Adipocyte (in vitro differentiated cells): Measurements from ENCODE around the gene NR1H2.

Source experiments
- DNase-seq: peaks from one replicate; pipeline ENCODE4 v3.0.0-alpha.2; 2015; ENCODE audit warnings: low read depth
- H3K27me3 ChIP-seq: replicated peaks from 2 replicates; pipeline ENCODE4 v1.7.0; 2013; ENCODE audit warnings: mild to moderate bottlenecking, low read length, moderate library complexity; ENCODE audit not compliant: control insufficient read depth, insufficient read depth
- H3K36me3 ChIP-seq: 2 replicates; pipeline ENCODE4 v1.7.0; 2013; ENCODE audit warnings: low read length, mild to moderate bottlenecking, moderate library complexity; ENCODE audit not compliant: control insufficient read depth, insufficient read depth, severe bottlenecking
- H3K4me1 ChIP-seq: 2 replicates; pipeline ENCODE4 v1.7.0; 2013; ENCODE audit warnings: mild to moderate bottlenecking, low read length, moderate library complexity; ENCODE audit not compliant: control insufficient read depth, insufficient read depth
- H3K4me3 ChIP-seq: 2 replicates; pipeline ENCODE4 v1.7.0; 2013; ENCODE audit warnings: mild to moderate bottlenecking, low read length, moderate library complexity
- H3K9ac ChIP-seq: 2 replicates; pipeline ENCODE4 v1.7.0; 2013; ENCODE audit warnings: mild to moderate bottlenecking, low read length, moderate library complexity
- H3K9me3 ChIP-seq: 2 replicates; pipeline ENCODE4 v1.7.0; 2013; ENCODE audit warnings: mild to moderate bottlenecking, low read length, moderate library complexity; ENCODE audit not compliant: control insufficient read depth

NR1H2 gene

DNA sequence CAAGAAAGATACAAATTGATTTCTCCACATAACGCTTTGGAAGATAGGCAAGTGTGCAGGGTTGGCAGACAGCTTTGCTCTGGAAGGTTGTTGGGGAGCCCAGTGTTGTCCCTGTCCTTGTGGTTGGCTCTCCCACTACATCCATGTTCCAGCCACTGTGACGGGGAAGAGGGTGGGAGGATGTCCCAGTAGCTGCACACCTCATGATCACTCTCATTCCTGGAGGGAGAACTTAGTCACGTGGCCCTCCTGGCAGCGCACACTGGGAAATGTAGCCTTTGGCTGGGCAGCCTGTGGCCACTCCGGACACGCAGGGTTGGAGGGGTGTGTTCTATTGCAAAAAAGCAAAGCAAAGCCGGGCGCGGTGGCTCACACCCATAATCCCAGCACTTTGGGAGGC, 17.8 kb downstream of the NR1H2 start:
- Histone ChIP-seq H3K9ac (no peak overlapping the region), H3K9me3 (no peaks in the 10 kb centered on the region), H3K27me3 (no peaks in the 10 kb centered on the region), H3K4me3 (no peak overlapping the region), H3K36me3 (no peaks in the 10 kb centered on the region), H3K4me1 (no peaks in the 10 kb centered on the region)
- DNase-seq: no peak

DNA sequence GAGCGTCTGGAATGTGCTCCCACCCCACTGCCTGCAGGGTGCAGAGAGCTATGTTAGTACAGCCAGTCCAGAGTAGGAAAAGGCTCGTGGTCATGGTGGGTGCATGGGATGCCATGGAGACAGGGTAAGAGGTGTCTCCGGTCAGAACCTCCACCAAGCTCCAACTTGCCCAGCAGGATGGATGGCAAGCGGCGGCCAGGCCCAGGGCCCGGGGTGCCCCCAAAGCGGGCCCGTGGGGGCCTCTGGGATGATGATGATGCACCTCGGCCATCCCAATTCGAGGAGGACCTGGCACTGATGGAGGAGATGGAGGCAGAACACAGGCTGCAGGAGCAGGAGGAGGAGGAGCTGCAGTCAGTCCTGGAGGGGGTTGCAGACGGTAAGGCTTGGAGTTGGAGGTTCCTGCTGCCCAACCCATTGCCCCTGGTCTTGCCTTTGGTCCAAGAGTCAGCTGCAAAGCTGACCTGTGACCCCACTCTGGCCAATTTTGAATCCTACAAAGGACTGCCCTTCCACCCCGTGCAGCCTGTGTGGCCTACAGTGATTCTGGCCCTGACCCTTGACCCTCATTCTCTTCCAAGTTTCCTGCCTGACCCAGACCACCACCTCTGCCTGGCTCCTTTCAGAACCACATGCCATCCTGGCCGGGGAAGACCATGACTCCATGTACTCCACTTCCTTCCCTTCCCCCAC, 22.6 kb downstream of the NR1H2 start:
- Histone ChIP-seq H3K4me3 (no peak overlapping the region), H3K36me3 (no peaks in the 10 kb centered on the region), H3K9me3 (no peaks in the 10 kb centered on the region), H3K9ac (no peak overlapping the region), H3K27me3 (no peaks in the 10 kb centered on the region), H3K4me1 (no peaks in the 10 kb centered on the region)
- no peak for DNase-seq

DNA sequence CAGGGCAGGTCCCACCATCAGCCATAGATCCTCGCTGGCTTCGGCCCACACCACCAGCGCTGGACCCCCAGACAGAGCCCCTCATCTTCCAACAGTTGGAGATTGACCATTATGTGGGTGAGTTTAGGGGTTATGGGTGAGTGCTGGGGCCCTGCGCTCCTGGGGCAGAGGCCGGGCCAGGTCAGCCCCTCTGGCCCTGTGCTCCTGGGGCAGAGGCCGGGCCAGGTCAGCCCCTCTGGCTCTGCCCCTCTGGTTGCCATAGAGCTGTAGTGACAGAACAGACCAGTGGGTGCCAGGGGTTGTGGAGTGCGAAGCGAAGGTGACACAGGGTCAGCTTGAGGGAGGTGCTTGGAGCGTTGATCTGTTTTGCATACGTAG, 23.1 kb downstream of the NR1H2 start:
- no peak for DNase-seq
- no peaks in the 10 kb centered on the region for H3K9me3 ChIP-seq
- no peak overlapping the region for H3K9ac ChIP-seq
- H3K36me3 ChIP-seq: no peaks in the 10 kb centered on the region
- no peaks in the 10 kb centered on the region for H3K27me3 ChIP-seq
- H3K4me1 ChIP-seq: no peaks in the 10 kb centered on the region
- H3K4me3 ChIP-seq: no peak overlapping the region

DNA sequence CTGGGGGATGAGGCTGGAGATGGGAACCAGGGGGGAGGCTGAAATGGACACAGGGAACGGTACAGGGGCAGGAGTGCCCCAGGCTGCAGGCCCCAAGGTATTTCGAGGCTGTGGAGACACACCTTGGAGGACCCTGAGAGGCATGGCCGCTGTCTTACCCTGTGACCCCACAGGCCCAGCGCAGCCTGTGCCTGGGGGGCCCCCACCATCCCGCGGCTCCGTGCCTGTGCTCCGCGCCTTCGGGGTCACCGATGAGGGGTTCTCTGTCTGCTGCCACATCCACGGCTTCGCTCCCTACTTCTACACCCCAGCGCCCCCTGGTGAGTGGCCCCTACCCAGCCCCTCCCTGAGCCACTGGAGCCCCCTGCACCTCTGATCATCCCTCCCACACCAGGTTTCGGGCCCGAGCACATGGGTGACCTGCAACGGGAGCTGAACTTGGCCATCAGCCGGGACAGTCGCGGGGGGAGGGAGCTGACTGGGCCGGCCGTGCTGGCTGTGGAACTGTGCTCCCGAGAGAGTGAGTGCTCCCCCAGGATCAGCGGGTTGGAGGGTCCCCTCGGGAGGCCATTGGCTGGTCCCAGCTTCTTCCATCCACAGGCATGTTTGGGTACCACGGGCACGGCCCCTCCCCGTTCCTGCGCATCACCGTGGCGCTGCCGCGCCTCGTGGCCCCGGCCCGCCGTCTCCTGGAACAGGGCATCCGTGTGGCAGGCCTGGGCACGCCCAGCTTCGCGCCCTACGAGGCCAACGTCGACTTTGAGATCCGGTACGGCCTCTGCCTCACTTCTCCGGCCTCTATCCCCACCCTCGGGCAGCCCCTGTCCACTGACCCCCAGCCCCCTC, 25.6 kb downstream of the NR1H2 start:
- no peak overlapping the region for H3K9ac ChIP-seq
- H3K36me3 ChIP-seq: no peaks in the 10 kb centered on the region
- no peak for DNase-seq
- H3K9me3 ChIP-seq: no peaks in the 10 kb centered on the region
- H3K4me1 ChIP-seq: no peaks in the 10 kb centered on the region
- no peaks in the 10 kb centered on the region for H3K27me3 ChIP-seq
- H3K4me3 ChIP-seq: no peak overlapping the region

DNA sequence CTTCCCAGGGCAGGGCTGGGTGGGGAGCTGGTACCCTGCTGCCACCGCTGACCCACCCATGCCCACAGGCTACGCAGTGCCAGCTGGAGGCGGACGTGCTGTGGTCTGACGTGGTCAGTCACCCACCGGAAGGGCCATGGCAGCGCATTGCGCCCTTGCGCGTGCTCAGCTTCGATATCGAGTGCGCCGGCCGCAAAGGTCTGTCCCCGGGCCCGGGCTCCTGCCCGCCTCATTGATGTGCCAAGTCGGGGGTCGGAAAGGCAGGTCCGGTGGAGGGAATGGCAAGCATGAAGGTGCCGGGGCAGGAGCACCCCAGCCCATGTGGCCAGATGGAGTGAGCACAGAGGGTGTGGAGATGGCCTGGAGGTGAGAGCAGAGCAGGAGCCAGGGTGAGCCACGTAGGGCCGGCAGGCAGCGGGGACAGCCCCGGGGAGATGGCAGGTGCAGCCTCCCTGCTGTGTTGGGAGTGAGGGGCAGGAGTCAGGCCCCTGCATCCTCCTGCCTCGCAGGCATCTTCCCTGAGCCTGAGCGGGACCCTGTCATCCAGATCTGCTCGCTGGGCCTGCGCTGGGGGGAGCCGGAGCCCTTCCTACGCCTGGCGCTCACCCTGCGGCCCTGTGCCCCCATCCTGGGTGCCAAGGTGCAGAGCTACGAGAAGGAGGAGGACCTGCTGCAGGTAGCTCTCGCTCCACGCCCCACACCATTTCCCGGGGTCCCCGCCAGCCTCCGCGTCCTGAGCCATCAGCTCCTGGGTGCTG, 26.5 kb downstream of the NR1H2 start:
- no peak overlapping the region for H3K9ac ChIP-seq
- no peaks in the 10 kb centered on the region for H3K4me1 ChIP-seq
- no peaks in the 10 kb centered on the region for H3K9me3 ChIP-seq
- no peaks in the 10 kb centered on the region for H3K36me3 ChIP-seq
- no peak for DNase-seq
- no peak overlapping the region for H3K4me3 ChIP-seq
- no peaks in the 10 kb centered on the region for H3K27me3 ChIP-seq

DNA sequence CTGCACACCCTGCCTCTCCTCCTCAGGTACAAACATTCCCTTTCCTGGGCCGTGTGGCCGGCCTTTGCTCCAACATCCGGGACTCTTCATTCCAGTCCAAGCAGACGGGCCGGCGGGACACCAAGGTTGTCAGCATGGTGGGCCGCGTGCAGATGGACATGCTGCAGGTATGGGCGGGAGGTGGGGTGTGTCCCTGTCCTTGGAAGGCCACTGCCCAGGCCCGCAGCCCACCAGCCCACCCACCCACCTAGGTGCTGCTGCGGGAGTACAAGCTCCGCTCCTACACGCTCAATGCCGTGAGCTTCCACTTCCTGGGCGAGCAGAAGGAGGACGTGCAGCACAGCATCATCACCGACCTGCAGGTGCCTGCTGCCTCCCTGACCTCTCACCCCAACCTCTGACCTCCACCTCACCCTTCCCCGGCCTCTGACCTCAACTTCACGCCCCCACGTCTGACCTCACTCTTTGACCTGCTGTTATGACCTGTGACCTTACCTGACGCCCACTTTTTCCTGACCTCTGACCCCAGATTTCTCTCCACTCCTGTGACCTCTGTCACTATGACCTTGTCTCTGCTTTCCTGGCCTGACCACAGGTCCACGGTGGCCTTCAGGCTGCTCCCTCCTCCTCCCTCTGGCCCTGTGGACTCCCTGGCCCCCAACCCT, 30.0 kb downstream of the NR1H2 start:
- no peak overlapping the region for H3K9ac ChIP-seq
- no peaks in the 10 kb centered on the region for H3K4me1 ChIP-seq
- DNase-seq: no peak
- H3K36me3 ChIP-seq: peaks cover 4% of the 10 kb centered on the region
- H3K4me3 ChIP-seq: no peak overlapping the region
- no peaks in the 10 kb centered on the region for H3K9me3 ChIP-seq
- H3K27me3 ChIP-seq: no peaks in the 10 kb centered on the region

DNA sequence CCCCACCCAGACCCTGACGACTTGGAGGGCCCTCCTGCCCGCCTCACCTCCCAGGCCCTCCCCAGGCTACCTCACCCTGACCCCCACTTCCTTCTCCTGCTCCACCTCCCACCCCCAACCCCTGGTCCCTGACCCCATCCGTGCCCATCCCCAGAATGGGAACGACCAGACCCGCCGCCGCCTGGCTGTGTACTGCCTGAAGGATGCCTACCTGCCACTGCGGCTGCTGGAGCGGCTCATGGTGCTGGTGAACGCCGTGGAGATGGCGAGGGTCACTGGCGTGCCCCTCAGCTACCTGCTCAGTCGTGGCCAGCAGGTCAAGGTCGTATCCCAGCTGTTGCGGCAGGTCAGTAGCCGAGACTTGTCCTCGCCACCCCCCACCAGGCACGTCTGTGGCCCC, 30.6 kb downstream of the NR1H2 start:
- Histone ChIP-seq H3K9ac (no peak overlapping the region), H3K27me3 (no peaks in the 10 kb centered on the region), H3K36me3 (peaks cover 4% of the 10 kb centered on the region), H3K4me3 (no peak overlapping the region), H3K9me3 (no peaks in the 10 kb centered on the region), H3K4me1 (no peaks in the 10 kb centered on the region)
- DNase-seq: no peak

DNA sequence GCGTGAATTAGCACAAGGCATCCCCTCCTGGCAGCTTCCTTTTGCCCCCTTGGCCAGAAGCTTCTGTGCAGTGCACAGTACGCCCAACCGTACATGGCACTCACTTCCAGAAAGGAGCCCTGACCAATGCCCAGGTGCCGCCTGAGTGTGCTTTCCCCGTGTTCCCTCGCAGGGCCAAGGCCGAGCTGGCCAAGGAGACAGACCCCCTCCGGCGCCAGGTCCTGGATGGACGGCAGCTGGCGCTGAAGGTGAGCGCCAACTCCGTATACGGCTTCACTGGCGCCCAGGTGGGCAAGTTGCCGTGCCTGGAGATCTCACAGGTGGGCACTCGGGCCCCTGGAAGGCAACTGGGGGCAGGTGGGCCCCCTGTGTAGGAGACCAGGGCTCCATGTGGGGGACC, 33.1 kb downstream of the NR1H2 start:
- Histone ChIP-seq H3K4me3 (no peak overlapping the region), H3K9ac (no peak overlapping the region), H3K4me1 (no peaks in the 10 kb centered on the region), H3K9me3 (no peaks in the 10 kb centered on the region), H3K36me3 (peaks cover 4% of the 10 kb centered on the region), H3K27me3 (no peaks in the 10 kb centered on the region)
- no peak for DNase-seq

DNA sequence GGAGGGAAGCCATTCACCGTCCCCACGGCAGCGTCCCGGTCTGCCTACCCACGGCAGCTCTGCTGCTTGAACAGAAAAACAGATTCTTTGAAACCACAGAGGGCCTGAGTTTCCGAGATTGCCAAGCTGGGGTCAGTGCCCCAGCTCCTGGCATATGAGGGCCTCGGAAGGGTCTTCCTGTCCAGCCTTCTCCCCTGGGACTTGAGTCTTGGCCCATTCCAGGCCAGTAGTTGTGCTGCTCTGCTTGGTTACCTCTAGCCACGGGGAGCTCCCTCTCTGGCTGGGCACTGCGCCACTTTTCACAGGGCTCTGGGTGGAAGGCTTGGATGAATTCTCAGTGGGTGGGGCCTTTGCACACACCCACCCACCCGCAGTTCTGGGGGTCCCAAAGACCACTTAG, 33.9 kb downstream of the NR1H2 start:
- Histone ChIP-seq H3K4me3 (no peak overlapping the region), H3K9ac (no peak overlapping the region), H3K9me3 (no peaks in the 10 kb centered on the region), H3K36me3 (peaks cover 4% of the 10 kb centered on the region), H3K27me3 (no peaks in the 10 kb centered on the region), H3K4me1 (no peaks in the 10 kb centered on the region)
- no peak for DNase-seq

DNA sequence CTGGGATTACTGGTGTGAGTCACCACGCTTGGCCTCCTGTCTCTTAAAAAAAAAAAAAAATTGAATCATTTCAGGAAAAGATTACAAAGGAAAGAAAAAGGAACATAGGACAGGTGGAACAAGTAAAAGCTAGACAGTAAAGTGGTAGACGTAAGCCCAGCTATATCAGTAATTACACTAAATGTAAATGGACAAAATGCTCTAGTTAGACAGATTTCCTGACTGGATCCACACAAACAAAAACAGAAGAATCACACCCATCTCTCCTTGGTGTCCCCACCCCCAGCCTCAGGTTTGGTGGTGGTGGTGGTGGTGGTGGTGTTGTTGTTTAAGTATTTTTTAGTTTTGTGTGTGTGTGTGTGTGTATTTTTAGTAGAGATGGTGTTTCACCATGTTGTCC, 36.2 kb downstream of the NR1H2 start:
- Histone ChIP-seq H3K27me3 (no peaks in the 10 kb centered on the region), H3K4me3 (no peak overlapping the region), H3K36me3 (peaks cover 4% of the 10 kb centered on the region), H3K9me3 (no peaks in the 10 kb centered on the region), H3K9ac (no peak overlapping the region), H3K4me1 (no peaks in the 10 kb centered on the region)
- no peak for DNase-seq

DNA sequence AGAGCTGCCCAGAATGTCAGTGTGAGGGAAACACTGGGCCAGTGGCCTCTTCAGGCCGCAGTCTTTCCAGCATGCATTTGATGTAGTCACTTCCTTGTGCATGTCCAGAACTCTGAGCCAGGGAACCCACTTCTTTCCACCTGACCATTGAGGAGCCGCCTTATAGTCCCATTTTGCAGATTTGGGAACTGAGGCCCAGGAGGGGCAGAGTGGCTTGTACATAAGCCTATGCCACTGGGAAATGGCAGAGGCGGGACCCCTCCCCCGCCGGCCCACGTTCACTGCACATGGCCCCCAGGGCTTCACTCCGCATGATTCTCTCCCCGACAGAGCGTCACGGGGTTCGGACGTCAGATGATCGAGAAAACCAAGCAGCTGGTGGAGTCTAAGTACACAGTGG, 36.8 kb downstream of the NR1H2 start:
- no peak overlapping the region for H3K4me3 ChIP-seq
- no peak for DNase-seq
- no peaks in the 10 kb centered on the region for H3K9me3 ChIP-seq
- H3K9ac ChIP-seq: no peak overlapping the region
- H3K27me3 ChIP-seq: no peaks in the 10 kb centered on the region
- H3K36me3 ChIP-seq: peaks cover 4% of the 10 kb centered on the region
- no peaks in the 10 kb centered on the region for H3K4me1 ChIP-seq
